GM18505 (cell line): ENCODE data around the gene ATG9B.

ENCODE experiments used
- ATAC-seq: cut with Tn5 transposase; IDR thresholded peaks from one replicate; pipeline ENCODE4 v1.9.1; 2021; ENCODE audit not compliant: unreplicated experiment
- POLR2A ChIP-seq: IDR thresholded peaks from 4 replicates; pipeline ENCODE4 v1.6.1; 2011; ENCODE audit warnings: borderline replicate concordance; ENCODE audit not compliant: insufficient read depth, insufficient read length; ENCODE audit errors: extremely low read depth

ATG9B gene

GRCh38 chr7:150990416-150991186 lies 33.7 kb downstream of the ATG9B start, which contains the start of gene NOS3:
Gene NOS3, plus strand, starts transcription at chr7:150991017. Its CDS starts 2,787 bp downstream, at chr7:150993804.
- TF ChIP-seq POLR2A, result no peak
- no peak for ATAC-seq

GRCh38 chr7:150989456-150989855 lies 34.8 kb downstream of the ATG9B start:
- no peak for TF ChIP-seq POLR2A
- no peak for ATAC-seq

DNA sequence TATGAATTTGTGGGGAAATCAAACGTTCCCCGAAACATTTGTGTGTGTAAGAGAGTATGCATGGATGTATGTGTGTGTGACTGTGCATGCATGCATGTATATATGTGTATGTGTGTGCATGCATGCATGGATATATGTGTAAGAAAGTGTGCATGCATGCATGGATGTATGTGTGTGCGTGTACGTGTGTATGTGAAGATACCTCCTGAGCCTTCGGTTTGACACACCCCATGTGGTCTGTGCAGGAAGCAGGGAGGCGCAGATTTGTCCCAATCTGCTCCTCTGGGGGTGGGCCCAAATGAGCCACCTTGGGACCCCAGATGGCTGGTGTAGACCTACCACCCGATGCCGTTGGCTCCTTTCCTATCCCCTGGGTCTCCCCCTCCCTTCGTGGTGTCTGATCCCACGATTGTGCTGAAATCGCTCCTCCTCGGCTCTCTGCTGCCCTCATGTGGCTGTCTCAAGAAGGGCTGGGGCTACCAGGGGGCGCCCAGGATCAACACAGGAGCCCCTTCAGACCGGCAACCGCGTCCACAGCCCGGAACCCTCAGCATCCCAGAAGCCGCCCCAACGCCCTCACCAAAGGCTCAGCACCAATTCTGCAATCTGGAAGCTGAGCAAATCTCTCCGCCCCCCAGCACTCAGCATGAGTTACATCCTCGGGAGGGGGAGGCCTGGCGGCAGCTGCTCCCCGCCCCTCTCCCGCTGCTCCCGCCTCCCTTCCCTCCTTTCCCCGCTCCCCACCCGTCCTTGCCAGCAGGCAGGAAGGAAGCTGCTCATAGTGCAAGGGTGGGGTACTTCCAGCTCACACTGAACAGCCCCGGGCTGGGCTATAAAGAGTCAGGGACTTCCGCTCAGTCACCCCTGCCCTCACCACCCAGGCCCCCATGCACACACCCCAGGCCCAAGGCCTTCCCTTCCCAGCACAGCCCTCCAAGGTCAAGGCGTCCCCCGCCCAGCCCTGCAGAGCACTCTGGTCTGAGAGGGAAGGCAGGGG lies 35.8 kb downstream of the ATG9B start:
- ATAC-seq, result no peak
- TF ChIP-seq POLR2A, result no peak

DNA sequence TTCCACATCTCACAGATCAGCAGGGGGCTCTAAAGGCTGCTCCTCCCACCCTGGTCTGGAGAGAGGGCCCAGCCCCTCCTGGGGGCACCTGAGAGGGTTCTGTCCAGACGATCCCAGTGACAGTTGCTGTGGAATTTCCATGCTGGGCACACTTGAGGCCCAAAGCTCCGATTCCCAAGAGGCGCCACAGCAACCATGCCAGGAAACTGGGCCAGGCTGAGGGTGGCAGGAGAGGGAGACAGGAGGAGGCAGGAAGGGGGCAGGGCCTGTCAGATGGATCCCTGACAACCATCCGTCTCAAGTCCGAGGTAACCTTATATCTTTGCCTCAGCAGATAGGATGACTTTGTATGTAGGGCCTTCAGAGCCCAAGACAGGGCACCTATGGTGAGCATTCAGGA lies 37.7 kb downstream of the ATG9B start:
- TF ChIP-seq POLR2A, result no peak
- no peak for ATAC-seq

- no peak for TF ChIP-seq POLR2A
- no peak for ATAC-seq
Observed at GRCh38 chr7:150986099-150986512, 38.2 kb downstream of the ATG9B start.

DNA sequence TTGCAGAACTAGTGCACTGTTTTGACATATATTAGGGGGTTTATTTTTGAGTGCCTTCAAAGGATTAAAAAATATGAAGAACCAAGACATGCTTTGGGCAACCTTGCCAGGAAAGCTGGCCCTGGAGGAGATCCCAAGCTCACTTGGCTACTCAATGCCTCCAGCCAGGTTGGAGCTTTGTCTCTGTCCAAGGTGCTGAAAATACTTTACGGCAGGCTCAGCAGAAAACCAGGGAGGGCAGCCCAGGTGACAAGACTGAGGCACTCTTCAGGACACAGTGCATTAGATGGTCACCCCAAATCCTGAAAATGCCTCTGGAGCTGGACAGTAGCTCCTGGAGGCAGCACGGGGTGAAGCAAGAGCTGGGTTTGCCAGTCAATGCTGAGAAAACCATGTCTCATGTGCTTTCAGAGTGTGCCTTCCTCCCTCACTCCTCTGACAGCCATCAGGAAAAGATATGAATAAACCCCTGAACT lies 40.4 kb downstream of the ATG9B start:
- ATAC-seq, result no peak
- TF ChIP-seq POLR2A, result no peak

DNA sequence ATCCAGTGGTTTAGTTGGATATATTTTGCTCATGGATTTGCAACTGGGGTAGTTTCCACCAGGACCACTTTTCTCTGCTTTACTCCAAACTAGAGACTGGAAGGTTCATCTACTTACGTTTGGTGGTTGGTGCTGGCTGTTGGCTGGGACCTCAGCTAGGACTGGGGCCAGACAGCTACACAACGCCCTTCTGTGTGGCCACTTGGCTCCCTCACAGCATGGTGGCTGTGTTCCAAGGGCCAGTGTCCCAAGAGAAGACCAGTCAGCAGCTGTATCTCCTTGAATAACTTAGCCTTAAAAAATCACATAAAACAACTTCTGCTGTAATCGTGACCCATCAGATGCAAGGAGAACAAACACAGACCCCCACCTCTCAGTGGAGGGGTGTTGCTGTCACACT lies 41.9 kb downstream of the ATG9B start:
- no peak for ATAC-seq
- TF ChIP-seq POLR2A, result no peak

DNA sequence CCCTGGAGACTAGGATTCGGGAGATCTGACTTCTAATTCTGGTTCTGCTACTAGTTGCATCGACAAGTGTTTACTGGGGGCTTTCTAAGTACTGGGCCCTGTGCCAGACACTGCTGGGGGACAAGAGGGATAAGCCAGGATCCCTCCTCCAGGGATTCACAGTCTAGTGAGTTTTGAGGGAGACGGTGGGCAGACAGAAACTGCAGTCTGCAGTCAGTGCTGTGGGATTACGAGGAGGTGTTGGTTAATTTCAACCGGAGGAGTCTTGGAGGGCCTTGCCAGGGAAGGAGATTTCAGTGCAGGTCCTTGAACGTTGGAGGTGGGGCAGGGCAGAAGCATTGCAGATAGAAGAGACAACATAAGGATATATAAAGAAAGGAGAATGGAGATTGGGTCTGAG lies 42.6 kb downstream of the ATG9B start:
- no peak for ATAC-seq
- no peak for TF ChIP-seq POLR2A

DNA sequence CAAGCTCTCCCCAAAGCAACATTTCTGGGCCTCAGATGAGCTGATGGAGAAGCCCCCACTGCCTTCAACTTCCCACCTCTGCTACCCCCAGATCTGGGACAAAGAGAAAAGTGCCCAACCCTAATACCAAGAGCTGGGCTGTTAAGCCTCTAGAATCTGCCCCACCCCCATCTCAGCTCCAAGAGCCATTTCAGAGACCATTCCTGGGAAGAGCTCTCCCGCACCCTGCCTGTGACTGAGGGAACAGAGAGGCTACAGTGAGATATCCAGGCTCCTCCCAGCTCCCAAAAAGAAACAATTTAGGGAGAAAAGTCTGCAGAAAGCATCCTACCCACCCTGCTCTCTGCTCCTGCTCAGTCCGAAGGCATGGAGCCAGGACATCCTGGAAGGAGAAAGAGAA lies 43.6 kb downstream of the ATG9B start:
- no peak for ATAC-seq
- no peak for TF ChIP-seq POLR2A

DNA sequence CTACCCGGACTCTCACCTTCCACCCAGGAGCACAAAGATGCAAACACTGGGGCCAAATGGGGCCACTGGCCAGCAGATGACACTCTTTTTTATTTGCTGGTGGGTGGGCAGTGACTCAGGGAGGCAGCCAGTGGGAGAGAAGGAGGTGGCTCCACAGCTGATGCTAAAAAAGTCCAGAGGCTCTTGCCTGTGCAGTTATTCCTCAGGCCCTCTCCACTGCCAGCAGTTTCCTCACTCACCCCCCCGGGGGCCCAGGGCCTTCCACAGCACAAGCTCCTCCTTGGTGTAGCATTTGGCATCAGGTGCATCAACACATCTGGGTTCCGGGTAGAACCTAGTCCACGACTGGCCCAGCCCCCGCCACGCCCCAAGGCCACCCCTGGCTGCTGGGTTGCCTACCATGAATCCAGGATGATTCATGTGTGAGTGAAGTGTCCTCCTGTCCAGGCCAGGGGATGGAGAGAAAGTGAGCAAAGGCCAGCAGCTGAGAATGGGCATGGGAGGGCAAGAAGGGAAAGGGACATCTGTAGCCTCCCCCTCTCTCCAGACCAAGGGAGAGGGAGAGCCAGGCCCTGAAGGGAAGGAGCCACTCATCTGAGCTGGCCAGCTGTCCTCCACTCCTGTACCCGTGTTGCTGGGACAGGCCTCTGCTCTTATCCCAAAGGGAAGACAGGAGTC lies 44.4 kb downstream of the ATG9B start:
- no peak for ATAC-seq

GRCh38 chr7:150978126-150978789 lies 46.0 kb downstream of the ATG9B start, which contains the start of gene KCNH2:
Gene KCNH2, minus strand, starts transcription at chr7:150978321. Its CDS starts 408 bp downstream, at chr7:150977913.
- no peak for TF ChIP-seq POLR2A
- ATAC-seq, result no peak

More for the DNA sequence above, 44.4 kb downstream of the ATG9B start:
- TF ChIP-seq POLR2A, result no peak

DNA sequence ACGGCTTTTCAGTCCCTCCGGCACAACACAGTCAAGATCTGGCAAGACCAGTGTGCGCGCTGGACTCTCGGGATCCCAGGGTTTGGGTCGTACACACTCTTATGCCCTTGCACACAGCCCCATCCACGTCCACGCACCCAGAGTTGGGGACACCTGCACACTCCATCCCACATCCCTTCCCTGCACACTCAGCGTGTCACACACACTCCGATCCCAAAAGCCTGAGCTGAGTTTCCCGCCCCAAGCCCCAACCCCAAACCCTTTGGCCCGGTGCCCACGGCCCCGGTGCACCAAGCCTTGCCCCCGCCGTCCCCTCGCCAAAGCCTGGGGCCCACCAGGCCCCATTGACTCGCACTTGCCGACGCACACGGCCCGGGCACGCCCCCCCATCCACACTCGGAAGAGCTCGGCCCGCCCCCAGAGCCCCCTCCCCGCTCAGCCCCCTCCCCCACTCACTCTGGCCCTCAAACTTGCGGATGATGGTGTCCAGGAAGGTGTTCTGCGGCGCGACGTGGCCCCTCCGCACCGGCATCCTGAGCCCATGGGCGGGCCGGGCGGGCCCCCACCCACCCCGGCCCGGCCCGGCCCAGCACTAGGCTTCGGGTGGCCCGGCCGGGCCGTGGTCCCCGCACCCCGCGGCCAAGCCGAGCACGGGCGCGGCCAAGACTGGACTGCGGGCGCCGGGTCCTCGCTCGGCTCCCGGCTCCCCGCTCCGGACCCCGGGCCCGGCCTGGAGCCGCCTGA lies 46.7 kb downstream of the ATG9B start:
- ATAC-seq, result no peak
- TF ChIP-seq POLR2A, result no peak

- no peak for ATAC-seq
- no peak for TF ChIP-seq POLR2A
Observed at GRCh38 chr7:150976529-150977381, 47.5 kb downstream of the ATG9B start.
